KMS-11 (cell line): ENCODE measurements around the gene FREY1.

Source experiments
- H2AFZ ChIP-seq: fragments of 200-600 bp; sonication (generic); 2 replicates; pipeline ENCODE4 v1.6.1; 2016; ENCODE audit warnings: antibody characterized with exemption, mixed run types, low read depth
- H3K27ac ChIP-seq: fragments of 200-600 bp; sonication (generic); 2 replicates; pipeline ENCODE4 v1.6.1; 2016; ENCODE audit warnings: mild to moderate bottlenecking, mixed run types
- H3K27me3 ChIP-seq: fragments of 200-600 bp; sonication (generic); 2 replicates; pipeline ENCODE4 v1.6.1; 2017; ENCODE audit warnings: mild to moderate bottlenecking, low read depth, mixed run types, moderate library complexity; ENCODE audit not compliant: insufficient read depth
- H3K36me3 ChIP-seq: fragments of 200-600 bp; sonication (generic); 2 replicates; pipeline ENCODE4 v1.6.1; 2017; ENCODE audit warnings: mild to moderate bottlenecking, mixed run types; ENCODE audit not compliant: insufficient read depth
- H3K4me1 ChIP-seq: fragments of 200-600 bp; sonication (generic); 2 replicates; pipeline ENCODE4 v1.6.1; 2016; ENCODE audit warnings: mild to moderate bottlenecking, low read depth, mixed run types; ENCODE audit not compliant: poor library complexity, severe bottlenecking
- H3K4me2 ChIP-seq: fragments of 200-600 bp; sonication (generic); 2 replicates; pipeline ENCODE4 v1.7.0; 2016; ENCODE audit warnings: mild to moderate bottlenecking, mixed run types
- H3K4me3 ChIP-seq: fragments of 200-600 bp; sonication (generic); IDR thresholded peaks from 2 replicates; pipeline ENCODE4 v1.6.1; 2017; ENCODE audit warnings: low read depth, low read length, mixed read lengths; ENCODE audit not compliant: insufficient read depth
- H3K79me2 ChIP-seq: fragments of 200-600 bp; sonication (generic); 2 replicates; pipeline ENCODE4 v1.6.1; 2016; ENCODE audit warnings: low read depth, mixed run types; ENCODE audit not compliant: insufficient read depth
- H3K9ac ChIP-seq: fragments of 200-600 bp; sonication (generic); 2 replicates; pipeline ENCODE4 v1.6.1; 2016; ENCODE audit warnings: mild to moderate bottlenecking, mixed run types
- H4K20me1 ChIP-seq: fragments of 200-600 bp; sonication (generic); 2 replicates; pipeline ENCODE4 v1.6.1; 2016; ENCODE audit warnings: mild to moderate bottlenecking, mixed run types; ENCODE audit not compliant: insufficient read depth
- CTCF ChIP-seq: fragments of 200-600 bp; sonication (generic); conservative IDR thresholded peaks from 2 replicates; pipeline ENCODE4 v1.6.1; 2017; ENCODE audit warnings: low read depth, mild to moderate bottlenecking, antibody characterized with exemption, low read length, moderate library complexity, mixed read lengths

The FREY1 gene

GRCh38 chr11:45930951-45931570 is 24.0 kb upstream of the FREY1 start:
- Histone ChIP-seq H3K27me3 (no peaks in the 10 kb centered on the region), H3K9ac (no peak overlapping the region), H3K4me2 (no peak overlapping the region), H4K20me1 (no peaks in the 10 kb centered on the region), H2AFZ (no peak overlapping the region), H3K79me2 (no peaks in the 10 kb centered on the region), H3K4me1 (peaks cover 15% of the 10 kb centered on the region), H3K4me3 (no peak overlapping the region), H3K27ac (no peak overlapping the region), H3K36me3 (no peaks in the 10 kb centered on the region)
- no peak for TF ChIP-seq CTCF

GRCh38 chr11:45930031-45930794 is 23.1 kb upstream of the FREY1 start:
- Histone ChIP-seq H3K27me3 (no peaks in the 10 kb centered on the region), H3K79me2 (no peaks in the 10 kb centered on the region), H3K4me3 (no peak overlapping the region), H3K4me2 (peak overlapping the region; percentile 55), H2AFZ (no peak overlapping the region; the same call in 1 of the 2 replicates), H3K27ac (no peak overlapping the region; the same call in 1 of the 2 replicates), H3K36me3 (no peaks in the 10 kb centered on the region), H3K9ac (no peak overlapping the region; the same call in 1 of the 2 replicates), H4K20me1 (no peaks in the 10 kb centered on the region), H3K4me1 (peaks cover 15% of the 10 kb centered on the region)
- TF ChIP-seq CTCF = no peak

GRCh38 chr11:45929486-45930030 is 22.5 kb upstream of the FREY1 start:
- Histone ChIP-seq H3K4me3 (no peak overlapping the region), H3K9ac (no peak overlapping the region; the same call in 1 of the 2 replicates), H3K36me3 (no peaks in the 10 kb centered on the region), H3K4me2 (peak overlapping the region; percentile 55; the same call in 1 of the 2 replicates), H3K27me3 (no peaks in the 10 kb centered on the region), H4K20me1 (no peaks in the 10 kb centered on the region), H3K4me1 (peaks cover 15% of the 10 kb centered on the region), H3K27ac (no peak overlapping the region; the same call in 1 of the 2 replicates), H2AFZ (no peak overlapping the region; the same call in 1 of the 2 replicates), H3K79me2 (no peaks in the 10 kb centered on the region)
- no peak for TF ChIP-seq CTCF

GRCh38 chr11:45928535-45929215 is 21.6 kb upstream of the FREY1 start:
- Histone ChIP-seq H3K4me2 (no peak overlapping the region), H3K36me3 (no peaks in the 10 kb centered on the region), H3K9ac (no peak overlapping the region), H3K79me2 (no peaks in the 10 kb centered on the region), H2AFZ (no peak overlapping the region), H4K20me1 (no peaks in the 10 kb centered on the region), H3K27me3 (no peaks in the 10 kb centered on the region), H3K4me1 (peaks cover 15% of the 10 kb centered on the region), H3K27ac (no peak overlapping the region), H3K4me3 (no peak overlapping the region)
- no peak for TF ChIP-seq CTCF
